GM21360 (cell line): ENCODE data around the gene SSR1.
"Not testable (repeated sequence)": the region's sequence is repeated elsewhere in the genome, so short reads cannot be mapped to it uniquely, and the experiment has no call there.

Experiments used
- ATAC-seq: cut with Tn5 transposase; IDR thresholded peaks from one replicate; pipeline ENCODE4 v1.9.1; 2021; ENCODE audit warnings: mild to moderate bottlenecking, moderate library complexity; ENCODE audit not compliant: unreplicated experiment

Gene SSR1

DNA sequence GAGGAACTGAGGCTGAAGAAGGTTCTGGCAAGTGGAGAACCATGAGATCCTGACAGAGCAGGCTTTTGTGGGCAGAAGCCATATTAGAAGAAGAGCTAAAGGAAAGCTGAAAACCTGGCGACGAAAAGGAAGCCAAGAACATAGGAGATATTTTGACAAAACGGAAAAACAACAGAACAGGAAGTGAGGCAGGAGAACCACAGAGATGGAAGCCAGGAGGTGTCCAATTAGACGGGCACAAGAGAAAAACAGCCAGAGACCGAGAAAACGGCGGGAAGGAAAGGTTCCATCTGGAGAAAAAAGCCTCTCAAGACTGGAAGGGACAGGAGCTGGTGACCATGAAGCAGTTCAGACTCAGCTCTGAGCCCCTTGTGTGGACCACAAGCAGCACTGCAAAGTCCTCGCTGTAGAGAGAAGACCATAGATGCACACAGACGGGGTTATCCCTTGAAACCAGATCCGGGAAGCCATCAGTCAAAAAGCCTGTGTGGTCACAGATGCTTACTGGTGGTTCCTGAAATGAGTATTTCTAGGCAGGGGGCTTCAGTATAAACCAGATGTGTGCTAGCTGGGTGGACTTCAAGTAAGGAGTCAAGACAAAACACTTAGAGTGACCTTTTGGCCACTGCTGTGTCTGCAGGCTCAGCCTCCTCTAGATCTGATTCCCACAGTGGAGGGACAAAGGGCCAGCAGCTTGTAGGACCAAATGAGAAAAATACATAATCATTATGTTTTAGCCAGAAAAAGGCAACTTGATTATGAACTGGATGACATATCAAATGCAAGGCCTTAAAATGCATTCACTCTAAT is 30.7 kb downstream of the SSR1 start:
- ATAC-seq: no peak

GRCh38 chr6:7276199-7276524 is 36.8 kb downstream of the SSR1 start:
- no peak for ATAC-seq

DNA sequence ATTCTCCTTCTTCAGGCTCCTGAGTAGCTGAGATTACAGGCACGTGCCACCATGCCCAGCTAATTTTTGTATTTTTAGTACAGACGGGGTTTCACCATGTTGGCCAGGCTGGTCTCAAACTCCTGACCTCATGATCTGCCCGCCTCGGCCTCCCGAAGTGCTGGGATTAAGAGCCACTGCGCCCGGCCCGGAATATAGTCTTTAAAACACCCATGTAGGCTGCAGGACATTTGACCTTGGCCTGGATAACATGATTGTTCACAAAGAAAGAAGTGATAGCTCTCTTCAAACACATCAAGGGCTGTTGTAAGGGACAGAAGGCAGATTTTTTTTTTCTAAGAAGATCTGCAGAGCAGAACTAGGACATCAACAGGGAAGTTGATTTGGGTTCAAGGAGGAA is 38.5 kb downstream of the SSR1 start:
- not testable (repeated sequence) for ATAC-seq

GRCh38 chr6:7273709-7274108 is 39.3 kb downstream of the SSR1 start:
- no peak for ATAC-seq

- no peak for ATAC-seq
These were observed 41.8 kb downstream of the SSR1 start for GRCh38 chr6:7271205-7271534.

DNA sequence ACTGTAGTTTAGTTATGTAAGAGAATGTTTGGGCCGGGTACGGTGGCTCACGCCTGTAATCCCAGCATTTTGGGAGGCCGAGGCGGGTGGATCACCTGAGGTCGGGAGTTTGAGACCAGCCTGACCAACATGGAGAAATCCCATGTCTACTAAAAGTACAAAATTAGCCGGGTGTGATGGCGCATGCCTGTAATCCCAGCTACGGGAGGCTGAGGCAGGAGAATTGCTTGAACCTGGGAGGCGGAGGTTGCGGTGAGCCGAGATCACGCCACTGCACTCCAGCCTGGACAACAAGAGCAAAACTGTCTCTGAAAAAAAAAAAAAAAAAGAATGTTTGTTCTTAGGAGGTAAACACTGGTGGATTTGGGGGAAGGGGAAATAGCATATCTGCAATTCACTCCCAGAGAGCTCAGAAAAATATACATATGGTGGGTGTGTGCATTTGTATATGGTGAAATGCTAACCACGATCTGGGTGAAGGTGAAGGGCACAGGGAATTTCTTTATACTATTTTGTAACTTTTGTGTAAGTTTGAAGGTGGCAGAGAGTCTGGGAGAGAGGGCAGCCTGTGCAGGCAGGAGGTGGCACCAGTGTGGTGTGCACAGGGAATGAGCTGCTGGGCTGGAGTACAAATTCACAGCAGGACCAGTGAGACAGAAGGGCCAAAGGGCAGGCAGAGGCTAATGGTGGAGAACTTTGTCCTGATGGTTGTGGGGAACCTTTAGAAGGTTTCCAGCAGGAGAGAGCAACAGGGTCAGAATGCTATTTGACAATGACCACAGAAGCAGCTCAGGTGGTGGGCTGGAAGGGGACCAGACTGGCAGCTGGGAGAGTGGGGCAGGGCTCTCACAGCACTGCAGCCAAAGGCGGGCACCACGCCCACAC is 42.4 kb downstream of the SSR1 start:
- no peak for ATAC-seq

- no peak for ATAC-seq
These were observed 43.2 kb downstream of the SSR1 start for GRCh38 chr6:7269816-7270215.

- no peak for ATAC-seq
These were observed 44.0 kb downstream of the SSR1 start for GRCh38 chr6:7268816-7269555.

DNA sequence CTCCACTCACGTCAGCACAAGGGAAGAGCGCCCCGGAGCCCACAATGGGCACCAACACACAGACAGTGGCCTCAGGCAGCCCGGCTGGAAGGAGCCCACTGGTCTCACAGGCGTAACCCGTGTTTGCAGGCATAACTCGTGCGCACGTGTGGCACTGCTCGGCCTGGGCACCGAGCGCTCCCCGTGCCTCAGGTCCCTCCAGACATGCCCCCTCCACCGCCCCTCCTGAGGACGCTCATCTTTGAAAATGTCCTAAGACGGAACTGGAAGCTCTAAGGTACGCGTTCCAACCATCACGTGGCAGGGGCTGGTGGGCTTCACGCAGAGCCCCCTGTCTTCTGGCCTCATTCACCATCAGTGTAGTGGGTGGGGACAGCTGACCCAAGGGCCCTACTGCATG is 44.6 kb downstream of the SSR1 start:
- ATAC-seq: no peak

DNA sequence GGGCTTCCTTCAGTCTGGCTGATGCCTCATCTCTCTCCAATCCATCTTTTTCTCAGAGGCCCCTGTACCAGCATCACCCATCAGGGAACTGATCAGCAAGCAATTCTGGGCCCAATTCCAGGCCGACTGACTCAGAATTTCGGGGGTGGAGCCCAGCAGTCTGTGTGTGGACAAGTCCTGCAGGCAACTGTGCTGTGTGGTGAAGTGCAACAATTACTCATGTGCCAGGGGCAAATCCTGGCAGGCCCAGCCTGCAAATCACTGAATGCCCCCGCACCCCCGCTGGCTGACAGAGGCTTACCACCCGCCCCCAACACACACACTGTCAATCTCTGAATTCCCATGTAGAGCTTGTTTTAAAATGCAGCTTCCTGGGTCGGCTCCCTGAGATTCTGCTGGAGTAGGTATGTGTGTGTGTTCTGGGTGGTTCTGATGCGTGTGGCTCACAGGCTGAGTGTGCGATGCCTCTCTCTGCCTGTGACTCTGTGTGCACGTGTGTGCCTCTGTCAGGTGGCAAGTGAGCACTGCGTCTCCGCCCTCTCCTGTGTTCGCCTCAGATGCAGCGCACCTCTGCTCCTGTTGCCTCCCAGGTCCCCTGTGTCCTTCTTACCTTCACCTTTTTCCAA is 45.4 kb downstream of the SSR1 start:
- no peak for ATAC-seq

DNA sequence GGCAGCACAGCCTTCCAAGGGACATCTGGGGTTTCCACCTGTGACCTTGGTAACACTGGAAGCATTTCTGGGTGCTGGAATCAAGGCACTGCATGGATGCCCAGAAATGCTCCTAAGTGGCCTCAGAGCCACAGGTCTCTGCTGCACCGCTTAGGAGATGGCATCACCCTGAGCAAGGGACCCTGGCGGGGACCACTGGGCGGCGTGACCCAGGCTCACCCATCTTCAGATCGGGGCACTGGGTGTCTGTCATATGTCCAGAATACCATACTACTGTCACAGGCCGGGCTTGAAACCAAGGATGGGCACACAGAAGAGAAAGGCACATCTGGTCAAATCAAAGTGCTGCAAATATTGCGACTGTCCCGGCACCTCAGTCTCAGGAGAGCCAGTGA is 45.9 kb downstream of the SSR1 start:
- no peak for ATAC-seq

GRCh38 chr6:7265385-7265726 is 47.6 kb downstream of the SSR1 start:
- not testable (repeated sequence) for ATAC-seq

- ATAC-seq: no peak
These were observed 48.2 kb downstream of the SSR1 start for GRCh38 chr6:7264686-7265384.

GRCh38 chr6:7264041-7264440 is 49.0 kb downstream of the SSR1 start:
- no peak for ATAC-seq

- ATAC-seq: not testable (repeated sequence)
These were observed 49.5 kb downstream of the SSR1 start for GRCh38 chr6:7263519-7263805.

- no peak for ATAC-seq
These were observed 50.1 kb downstream of the SSR1 start for GRCh38 chr6:7262746-7263518.

DNA sequence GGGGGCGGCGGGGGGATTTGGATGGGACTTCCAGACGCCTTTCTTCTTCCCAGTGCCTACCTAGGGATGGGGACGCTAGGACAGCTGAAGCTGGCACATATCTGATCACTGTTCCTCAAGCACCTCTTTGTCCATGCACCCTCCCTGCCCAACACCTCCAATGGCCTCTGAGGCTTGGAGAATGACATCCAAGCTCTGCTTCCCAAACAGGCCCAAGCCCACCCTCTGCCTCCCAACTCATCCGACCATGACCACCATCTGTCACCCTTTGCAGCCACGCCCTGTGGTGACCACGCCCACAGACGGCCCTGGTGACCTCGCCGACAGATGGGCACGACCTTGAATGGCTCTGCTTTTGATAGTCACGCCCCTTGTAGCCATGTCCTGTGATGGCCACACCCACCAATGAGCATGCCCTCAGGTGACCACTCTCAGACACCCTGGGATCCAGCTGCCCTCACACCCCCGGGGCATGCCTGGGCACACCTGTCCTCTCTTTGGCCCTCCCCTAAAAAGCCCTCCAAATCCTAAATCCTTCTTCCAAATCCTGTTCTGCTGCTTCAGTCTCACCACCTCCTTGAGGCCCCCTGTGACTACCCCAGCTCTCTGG is 51.0 kb downstream of the SSR1 start:
- ATAC-seq: no peak

DNA sequence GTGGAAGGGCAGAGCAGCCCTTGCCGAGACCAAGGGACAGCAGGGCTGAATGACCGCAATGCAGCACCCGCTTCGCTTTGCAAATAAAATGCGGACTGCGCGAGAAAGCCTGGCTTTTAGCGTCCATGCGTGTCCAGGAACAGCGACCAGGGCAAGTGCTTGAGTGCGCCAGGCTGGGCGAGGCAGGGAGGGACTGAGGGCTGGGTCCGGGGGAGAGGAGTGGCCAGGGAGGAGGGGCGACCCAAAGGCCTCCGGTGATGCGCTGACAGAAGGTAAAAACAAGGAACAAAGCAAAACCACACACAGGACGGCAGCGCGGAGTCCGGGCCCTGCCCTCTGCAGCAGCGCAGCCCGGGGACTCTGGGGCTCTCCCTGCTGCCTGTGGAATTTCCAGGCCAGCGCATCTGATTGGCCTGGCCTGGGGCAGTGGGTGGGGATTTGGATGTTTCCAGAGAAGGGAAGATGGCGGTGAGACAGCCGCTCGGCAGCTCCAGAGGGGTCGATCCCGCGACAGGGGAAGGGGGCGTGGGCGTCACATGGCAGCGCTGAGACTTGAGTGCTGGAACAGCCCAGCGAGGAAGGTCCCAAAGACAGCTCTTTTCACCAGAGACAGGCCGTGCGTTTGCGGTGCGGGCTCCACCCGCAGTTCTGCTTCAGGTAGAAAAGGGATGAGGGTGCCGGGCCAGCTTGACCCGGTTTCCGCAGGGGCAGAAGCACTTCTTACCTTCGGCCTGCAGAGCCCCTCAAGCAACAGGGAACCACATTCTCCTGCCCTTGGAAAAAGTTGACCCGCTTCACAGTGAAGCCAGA is 51.8 kb downstream of the SSR1 start:
- no peak for ATAC-seq
